HFFc6 (cell line): ENCODE results near the gene ARL10. TPM values are rescaled to one million over a fixed set of nuclear protein-coding genes. Genes with fewer than 3 reads are reported as not detected.

Experiments
- DNase-seq: peaks from one replicate; pipeline ENCODE4 v3.0.0-alpha.2; 2018
- H3K27ac Mint-ChIP-seq: 2 replicates; pipeline ENCODE4 v1.8.0; 2020; ENCODE audit warnings: mild to moderate bottlenecking, mixed read lengths
- H3K27me3 Mint-ChIP-seq: 2 replicates; pipeline ENCODE4 v1.8.0; 2021; ENCODE audit warnings: mild to moderate bottlenecking, moderate library complexity, mixed read lengths; ENCODE audit not compliant: insufficient read depth
- H3K36me3 Mint-ChIP-seq: 2 replicates; pipeline ENCODE4 v1.8.0; 2021; ENCODE audit warnings: low read depth, mixed read lengths
- H3K4me1 Mint-ChIP-seq: 2 replicates; pipeline ENCODE4 v1.8.0; 2020; ENCODE audit warnings: low read depth, mixed read lengths
- H3K4me3 Mint-ChIP-seq: 2 replicates; pipeline ENCODE4 v1.8.0; 2020; ENCODE audit warnings: mild to moderate bottlenecking, moderate library complexity, mixed read lengths
- H3K9me3 Mint-ChIP-seq: 2 replicates; pipeline ENCODE4 v1.8.0; 2020; ENCODE audit warnings: mild to moderate bottlenecking, mixed read lengths
- CTCF ChIP-seq: fragments of 200-600 bp; sonication (generic); IDR thresholded peaks from 2 replicates; pipeline ENCODE4 v1.5.0; 2021; ENCODE audit warnings: antibody characterized with exemption, mild to moderate bottlenecking
- total RNA-seq, 6 experiments: library from RNA; stranded (reverse); fragmentation: NEBNext Ultra II Directional; extraction: Animal tissue kit (Norgen Biotek cat#: 25700); gene quantifications; 2 replicates in 1 of 6; 3 replicates in 5 of 6; pipeline ENCODE4 v1.2.3, GENCODE V29; 2021

The ARL10 gene
- total RNA-seq, 6 experiments from 2014 or later: 6.6 to 8.9 (median 8.0) TPM

GRCh38 chr5:176415240-176415951 lies 50.1 kb downstream of the ARL10 start:
- Mint-ChIP-seq H3K4me3 (peak overlapping the region; percentile 94), H3K36me3 (peaks cover 16% of the 10 kb centered on the region), H3K27ac (peak overlapping the region; percentile 84), H3K9me3 (no peaks in the 10 kb centered on the region), H3K27me3 (peaks cover 10% of the 10 kb centered on the region), H3K4me1 (peaks cover 59% of the 10 kb centered on the region)
- DNase-seq: no peak
- TF ChIP-seq CTCF: no peak

GRCh38 chr5:176415952-176416924 lies 51.0 kb downstream of the ARL10 start, which contains the start of gene CLTB:
Gene CLTB (minus strand): TSS chr5:176416539. CDS start chr5:176416363, 176 bp downstream.
- Mint-ChIP-seq H3K27ac (peak within 1 kb of the TSS; percentile 84), H3K9me3 (0 out of 2 replicates have a peak, but pooled peaks cover 3% of the 10 kb centered on the region), H3K27me3 (peaks cover 12% of the 10 kb centered on the region), H3K4me3 (peak within 1 kb of the TSS; percentile 94), H3K4me1 (peaks cover 52% of the 10 kb centered on the region), H3K36me3 (peaks cover 12% of the 10 kb centered on the region)
- peak; percentile 85 for TF ChIP-seq CTCF
- DNase-seq: peak; percentile 69

- peaks cover 17% of the 10 kb centered on the region for H3K27me3 Mint-ChIP-seq
- H3K36me3 Mint-ChIP-seq: peaks cover 8% of the 10 kb centered on the region
- H3K4me3 Mint-ChIP-seq: peak overlapping the region; percentile 74
- H3K27ac Mint-ChIP-seq: no peak overlapping the region
- DNase-seq: no peak
- 0 out of 2 replicates have a peak, but pooled peaks cover 3% of the 10 kb centered on the region for H3K9me3 Mint-ChIP-seq
- no peak for TF ChIP-seq CTCF
- H3K4me1 Mint-ChIP-seq: peaks cover 44% of the 10 kb centered on the region
Observed at GRCh38 chr5:176416965-176417364, 51.7 kb downstream of the ARL10 start.

DNA sequence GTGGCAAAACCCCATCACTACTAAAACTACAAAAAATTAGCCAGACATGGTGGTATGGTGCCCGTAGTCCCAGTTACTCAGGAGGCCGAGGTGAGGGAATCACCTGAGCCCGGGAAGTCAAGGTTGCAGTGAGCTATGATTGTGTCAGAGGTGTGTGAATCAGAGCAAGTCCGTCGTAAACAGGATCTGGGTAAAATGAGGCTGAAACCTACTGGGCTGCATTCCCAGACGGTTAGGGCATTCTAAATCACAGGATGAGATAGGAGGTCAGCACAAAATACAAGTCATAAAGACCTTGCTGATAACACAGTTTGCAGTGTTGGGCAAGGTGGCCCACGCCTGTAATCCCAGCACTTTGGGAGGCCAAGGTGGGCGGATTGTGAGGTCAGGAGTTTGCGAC lies 53.0 kb downstream of the ARL10 start:
- no peak for TF ChIP-seq CTCF
- Mint-ChIP-seq H3K27me3 (peaks cover 27% of the 10 kb centered on the region), H3K4me3 (no peak overlapping the region), H3K27ac (no peak overlapping the region), H3K9me3 (0 out of 2 replicates have a peak, but pooled peaks cover 3% of the 10 kb centered on the region), H3K36me3 (peaks cover 8% of the 10 kb centered on the region), H3K4me1 (peaks cover 32% of the 10 kb centered on the region)
- DNase-seq: no peak

DNA sequence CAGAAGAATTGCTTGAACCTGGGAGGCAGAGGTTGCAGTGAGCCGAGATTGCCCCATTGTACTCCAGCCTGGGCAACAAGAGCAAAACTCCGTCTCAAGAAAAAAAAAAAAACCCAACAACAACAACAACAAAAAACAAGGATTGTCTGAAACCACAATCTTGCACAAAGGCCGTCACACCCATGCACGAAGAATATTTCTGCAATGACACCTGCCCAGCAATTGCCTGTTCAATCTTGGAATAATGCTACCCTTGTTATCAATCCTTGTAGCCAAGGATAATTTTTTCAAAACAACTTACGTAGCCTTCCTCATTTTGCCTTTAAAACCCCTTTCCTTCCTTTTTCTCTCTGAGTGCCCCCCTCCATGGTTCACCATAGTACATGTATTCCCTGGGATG lies 54.8 kb downstream of the ARL10 start:
- peaks cover 29% of the 10 kb centered on the region for H3K27me3 Mint-ChIP-seq
- no peak overlapping the region for H3K4me3 Mint-ChIP-seq
- TF ChIP-seq CTCF: no peak
- peaks cover 7% of the 10 kb centered on the region for H3K36me3 Mint-ChIP-seq
- 0 out of 2 replicates have a peak, but pooled peaks cover 3% of the 10 kb centered on the region for H3K9me3 Mint-ChIP-seq
- H3K4me1 Mint-ChIP-seq: peaks cover 13% of the 10 kb centered on the region
- no peak overlapping the region for H3K27ac Mint-ChIP-seq
- DNase-seq: no peak
